ENCODE measurements around the gene LRRN2.

DNA sequence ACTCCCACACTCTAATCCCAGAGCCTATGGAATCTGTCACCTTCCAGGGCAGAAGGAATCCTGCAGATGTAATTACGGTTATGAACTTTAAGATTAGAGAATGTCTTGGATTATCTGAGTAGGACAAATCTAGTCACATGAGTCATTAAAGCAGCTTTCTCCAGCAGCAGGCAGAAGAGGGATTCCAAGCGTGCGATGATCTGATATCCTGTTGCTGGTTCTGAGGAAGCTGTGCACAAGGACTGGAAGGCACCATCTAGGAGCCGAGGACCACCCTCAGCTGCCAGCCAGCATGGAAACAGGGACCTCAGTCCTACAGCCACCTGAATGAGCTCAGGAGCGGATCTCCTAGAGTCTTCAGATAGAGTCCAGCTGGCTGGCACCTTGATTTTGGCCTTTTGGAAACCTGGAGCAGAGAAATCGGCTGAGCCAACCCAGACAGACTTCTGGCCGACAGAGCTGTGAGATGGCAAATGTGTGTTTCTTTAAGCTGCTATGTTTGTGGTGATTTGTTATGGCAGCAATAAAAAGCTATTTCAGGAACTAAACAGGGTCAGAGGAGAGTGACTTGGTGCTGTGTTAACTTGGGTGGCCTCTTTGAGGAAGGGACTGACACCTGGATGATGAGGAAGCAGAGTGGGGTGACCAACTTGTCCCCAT, 34.5 kb downstream of the LRRN2 start:
- TF ChIP-seq, protein P1, sequence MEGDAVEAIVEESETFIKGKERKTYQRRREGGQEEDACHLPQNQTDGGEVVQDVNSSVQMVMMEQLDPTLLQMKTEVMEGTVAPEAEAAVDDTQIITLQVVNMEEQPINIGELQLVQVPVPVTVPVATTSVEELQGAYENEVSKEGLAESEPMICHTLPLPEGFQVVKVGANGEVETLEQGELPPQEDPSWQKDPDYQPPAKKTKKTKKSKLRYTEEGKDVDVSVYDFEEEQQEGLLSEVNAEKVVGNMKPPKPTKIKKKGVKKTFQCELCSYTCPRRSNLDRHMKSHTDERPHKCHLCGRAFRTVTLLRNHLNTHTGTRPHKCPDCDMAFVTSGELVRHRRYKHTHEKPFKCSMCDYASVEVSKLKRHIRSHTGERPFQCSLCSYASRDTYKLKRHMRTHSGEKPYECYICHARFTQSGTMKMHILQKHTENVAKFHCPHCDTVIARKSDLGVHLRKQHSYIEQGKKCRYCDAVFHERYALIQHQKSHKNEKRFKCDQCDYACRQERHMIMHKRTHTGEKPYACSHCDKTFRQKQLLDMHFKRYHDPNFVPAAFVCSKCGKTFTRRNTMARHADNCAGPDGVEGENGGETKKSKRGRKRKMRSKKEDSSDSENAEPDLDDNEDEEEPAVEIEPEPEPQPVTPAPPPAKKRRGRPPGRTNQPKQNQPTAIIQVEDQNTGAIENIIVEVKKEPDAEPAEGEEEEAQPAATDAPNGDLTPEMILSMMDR (IDR thresholded peaks at IDR 0.05; ENCODE audit: poor library complexity): no peak
- TF ChIP-seq EZH2 (IDR thresholded peaks at IDR 0.05; ENCODE audit: borderline replicate concordance) (no peak), EZH2phosphoT487 (IDR thresholded peaks at IDR 0.05; ENCODE audit: low read depth, severe bottlenecking, unreplicated experiment) (no peak)
